Jurkat, Clone E6-1 (cell line): Measurements from ENCODE around the gene RAD23A.
A peak's percentile ranks its signal among the peaks of the same experiment; 100 is the strongest.
"Not testable (repeated sequence)": the region's sequence is repeated elsewhere in the genome, so short reads cannot be mapped to it uniquely, and the experiment has no call there.

Experiments
- DNase-seq: peaks from one replicate; pipeline ENCODE4 v3.0.0-alpha.2; 2011; ENCODE audit warnings: low read depth, low spot score
- H3K4me3 ChIP-seq: 2 replicates; pipeline ENCODE4 v1.5.1; 2011; ENCODE audit warnings: mild to moderate bottlenecking, low read length, control low read depth, moderate library complexity

Gene RAD23A

DNA sequence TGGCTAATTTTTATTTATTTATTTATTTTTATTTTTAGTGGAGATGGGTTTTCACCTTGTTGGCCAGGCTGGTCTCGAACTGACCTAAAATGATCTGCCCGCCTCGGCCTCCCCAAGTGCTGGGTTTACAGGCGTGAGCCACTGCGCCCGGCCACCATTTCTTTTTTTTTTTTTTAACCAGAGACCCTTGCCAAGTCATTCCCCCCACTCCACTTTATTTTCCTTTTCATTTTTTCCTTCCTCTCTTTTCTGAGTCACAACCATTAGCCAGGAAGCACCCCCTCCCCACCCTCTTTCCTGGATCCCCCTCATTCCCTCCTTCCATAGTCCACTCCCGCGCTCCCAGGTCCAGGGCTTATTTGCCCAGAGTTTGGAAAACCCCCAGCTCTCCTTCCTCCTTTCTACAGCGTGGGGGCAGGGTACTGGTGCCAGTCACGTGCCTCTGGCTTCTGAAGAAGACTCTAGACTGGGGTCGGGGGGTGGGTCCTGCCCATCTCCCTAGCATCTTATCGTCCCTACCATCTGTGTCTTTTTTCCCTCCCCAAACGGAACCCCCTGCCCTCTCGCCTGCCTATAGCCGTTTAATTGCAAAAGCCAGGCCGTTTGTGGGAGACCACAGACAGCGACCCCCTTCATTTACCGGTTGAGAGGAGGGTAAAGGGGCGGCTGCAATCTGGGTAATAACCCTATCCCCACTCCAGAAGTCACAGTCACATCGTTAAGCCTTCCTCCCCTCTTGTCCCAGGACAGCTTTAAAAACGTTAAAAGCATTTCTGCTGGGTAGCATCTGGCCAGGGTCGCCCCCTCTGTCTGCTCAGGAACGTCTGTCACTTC lies 8.4 kb upstream of the RAD23A start:
- DNase-seq: peak; percentile 97
- H3K4me3 ChIP-seq: peak overlapping the region; percentile 81

DNA sequence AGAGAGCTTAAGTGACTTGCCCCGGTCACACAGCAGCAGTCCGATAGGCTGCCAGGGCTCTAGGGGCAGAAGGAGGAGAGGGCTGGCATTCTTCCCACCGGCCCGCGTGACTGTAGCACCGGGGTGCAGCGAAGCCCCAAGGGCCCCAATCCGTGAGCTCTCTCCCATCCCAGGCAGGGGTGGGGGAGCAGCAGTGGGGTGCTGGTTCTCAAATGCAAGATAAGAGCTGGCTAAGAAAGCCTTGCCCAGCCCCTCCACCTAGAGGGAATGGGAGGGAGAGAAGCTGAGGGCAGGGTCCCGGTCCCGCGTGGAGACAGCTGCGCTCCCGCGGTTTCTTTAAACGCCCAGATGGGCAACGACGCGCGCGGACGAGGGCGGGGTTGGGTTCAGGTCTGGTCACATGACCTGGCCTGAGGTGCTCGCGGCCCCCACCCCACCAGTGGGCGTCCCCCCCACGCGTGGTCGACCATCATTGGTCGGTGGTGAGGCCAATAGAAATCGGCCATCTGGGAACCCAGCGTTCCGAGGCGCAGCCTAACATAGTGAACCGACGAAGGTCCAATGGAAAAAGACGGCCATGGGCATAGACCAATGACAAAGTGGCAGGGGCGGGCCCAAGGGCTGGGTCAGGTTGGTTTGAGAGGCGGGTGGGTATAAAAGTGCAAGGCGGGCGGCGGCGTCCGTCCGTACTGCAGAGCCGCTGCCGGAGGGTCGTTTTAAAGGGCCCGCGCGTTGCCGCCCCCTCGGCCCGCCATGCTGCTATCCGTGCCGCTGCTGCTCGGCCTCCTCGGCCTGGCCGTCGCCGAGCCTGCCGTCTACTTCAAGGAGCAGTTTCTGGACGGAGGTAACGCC lies 7.5 kb upstream of the RAD23A start, which contains the start of gene CALR:
Gene CALR (plus strand): TSS at position 683 of the 852 bp plus-strand sequence. CDS start 71 bp downstream, at position 754.
- peak within 1 kb of the TSS; percentile 81 for H3K4me3 ChIP-seq
- DNase-seq: peak; percentile 99

DNA sequence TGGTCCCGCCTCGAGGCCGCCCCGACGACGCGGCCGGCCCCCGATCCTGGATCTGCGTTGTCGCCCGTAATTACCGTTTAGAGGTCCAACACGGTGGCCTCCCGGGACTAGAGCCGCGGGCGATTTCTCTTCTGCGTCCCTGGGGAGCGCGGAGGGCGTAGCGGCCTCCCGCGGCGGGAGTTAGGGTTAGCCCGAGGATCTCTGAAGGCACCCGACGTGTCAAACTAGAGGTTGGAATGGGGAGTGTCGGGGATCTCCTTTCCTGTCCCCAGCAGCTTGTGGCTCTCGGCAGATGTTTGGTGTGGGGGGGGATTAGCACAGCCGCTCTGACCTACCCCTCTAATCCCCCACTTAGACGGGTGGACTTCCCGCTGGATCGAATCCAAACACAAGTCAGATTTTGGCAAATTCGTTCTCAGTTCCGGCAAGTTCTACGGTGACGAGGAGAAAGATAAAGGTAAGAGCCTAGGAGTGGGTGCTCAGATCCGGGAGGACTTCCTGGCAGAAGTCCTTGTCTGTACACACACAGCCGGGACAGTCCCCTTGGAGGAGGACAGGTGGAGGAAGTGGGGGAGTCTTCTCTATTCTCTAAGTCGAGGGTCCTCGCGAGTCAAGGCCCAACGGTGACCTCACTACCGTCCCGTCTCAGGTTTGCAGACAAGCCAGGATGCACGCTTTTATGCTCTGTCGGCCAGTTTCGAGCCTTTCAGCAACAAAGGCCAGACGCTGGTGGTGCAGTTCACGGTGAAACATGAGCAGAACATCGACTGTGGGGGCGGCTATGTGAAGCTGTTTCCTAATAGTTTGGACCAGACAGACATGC lies 6.7 kb upstream of the RAD23A start:
- H3K4me3 ChIP-seq: peak overlapping the region; percentile 81
- no peak for DNase-seq

DNA sequence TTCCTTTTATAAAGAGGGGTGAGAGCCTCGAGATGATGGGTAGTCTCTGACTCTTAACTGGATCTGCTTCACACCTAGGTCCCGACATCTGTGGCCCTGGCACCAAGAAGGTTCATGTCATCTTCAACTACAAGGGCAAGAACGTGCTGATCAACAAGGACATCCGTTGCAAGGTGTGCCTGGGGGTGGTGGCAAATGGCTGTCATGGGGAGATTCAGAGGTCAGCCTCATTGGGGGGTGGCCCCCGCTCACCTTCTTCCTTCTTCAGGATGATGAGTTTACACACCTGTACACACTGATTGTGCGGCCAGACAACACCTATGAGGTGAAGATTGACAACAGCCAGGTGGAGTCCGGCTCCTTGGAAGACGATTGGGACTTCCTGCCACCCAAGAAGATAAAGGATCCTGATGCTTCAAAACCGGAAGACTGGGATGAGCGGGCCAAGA lies 5.7 kb upstream of the RAD23A start:
- no peak for DNase-seq
- peak overlapping the region; percentile 81 for H3K4me3 ChIP-seq

GRCh38 chr19:12940897-12941296 lies 4.8 kb upstream of the RAD23A start:
- no peak for DNase-seq
- H3K4me3 ChIP-seq: peak overlapping the region; percentile 81

DNA sequence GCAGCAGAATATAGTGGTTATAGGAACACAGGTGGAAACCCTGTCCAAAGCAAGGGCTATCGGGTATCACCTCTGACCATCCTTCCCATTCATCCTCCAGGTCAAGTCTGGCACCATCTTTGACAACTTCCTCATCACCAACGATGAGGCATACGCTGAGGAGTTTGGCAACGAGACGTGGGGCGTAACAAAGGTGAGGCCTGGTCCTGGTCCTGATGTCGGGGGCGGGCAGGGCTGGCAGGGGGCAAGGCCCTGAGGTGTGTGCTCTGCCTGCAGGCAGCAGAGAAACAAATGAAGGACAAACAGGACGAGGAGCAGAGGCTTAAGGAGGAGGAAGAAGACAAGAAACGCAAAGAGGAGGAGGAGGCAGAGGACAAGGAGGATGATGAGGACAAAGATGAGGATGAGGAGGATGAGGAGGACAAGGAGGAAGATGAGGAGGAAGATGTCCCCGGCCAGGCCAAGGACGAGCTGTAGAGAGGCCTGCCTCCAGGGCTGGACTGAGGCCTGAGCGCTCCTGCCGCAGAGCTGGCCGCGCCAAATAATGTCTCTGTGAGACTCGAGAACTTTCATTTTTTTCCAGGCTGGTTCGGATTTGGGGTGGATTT lies 2.1 kb upstream of the RAD23A start:
- no peak overlapping the region for H3K4me3 ChIP-seq
- DNase-seq: no peak

GRCh38 chr19:12944104-12944674 lies 1.5 kb upstream of the RAD23A start:
- H3K4me3 ChIP-seq: no peak overlapping the region

DNA sequence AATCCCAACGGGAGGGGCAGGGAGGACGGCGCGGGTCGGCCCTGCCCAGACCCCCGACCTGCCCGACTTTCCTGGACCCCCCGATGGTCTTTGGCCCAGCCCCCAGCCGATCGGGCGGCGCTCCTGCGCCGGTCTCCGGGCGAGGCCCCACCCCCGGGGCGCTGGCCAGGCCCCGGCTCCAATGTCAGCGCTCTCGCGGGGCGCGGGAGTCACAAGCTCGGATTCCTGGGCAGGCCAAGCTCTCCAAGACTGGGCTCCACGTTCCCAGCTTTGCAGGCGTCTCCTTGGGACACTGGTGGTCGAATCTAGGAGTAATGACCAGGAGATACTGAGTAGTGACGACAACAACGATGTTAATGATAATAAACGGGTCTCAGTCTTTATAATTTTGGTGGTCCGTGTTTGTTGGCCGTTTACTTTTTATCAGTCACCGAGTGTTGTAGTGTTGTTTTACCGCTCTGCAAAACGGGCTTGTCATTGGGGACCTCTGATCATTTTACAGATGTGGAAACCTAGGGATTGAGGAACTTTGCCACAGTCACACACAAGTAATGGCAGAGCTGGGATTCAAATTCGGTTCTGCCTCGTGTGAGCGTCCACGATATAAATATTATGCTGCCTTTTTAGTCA lies 545 bp downstream of the RAD23A start:
- no peak for DNase-seq
- H3K4me3 ChIP-seq: peak overlapping the region; percentile 78

More at GRCh38 chr19:12944104-12944674, 1.5 kb upstream of the RAD23A start:
- no peak for DNase-seq

DNA sequence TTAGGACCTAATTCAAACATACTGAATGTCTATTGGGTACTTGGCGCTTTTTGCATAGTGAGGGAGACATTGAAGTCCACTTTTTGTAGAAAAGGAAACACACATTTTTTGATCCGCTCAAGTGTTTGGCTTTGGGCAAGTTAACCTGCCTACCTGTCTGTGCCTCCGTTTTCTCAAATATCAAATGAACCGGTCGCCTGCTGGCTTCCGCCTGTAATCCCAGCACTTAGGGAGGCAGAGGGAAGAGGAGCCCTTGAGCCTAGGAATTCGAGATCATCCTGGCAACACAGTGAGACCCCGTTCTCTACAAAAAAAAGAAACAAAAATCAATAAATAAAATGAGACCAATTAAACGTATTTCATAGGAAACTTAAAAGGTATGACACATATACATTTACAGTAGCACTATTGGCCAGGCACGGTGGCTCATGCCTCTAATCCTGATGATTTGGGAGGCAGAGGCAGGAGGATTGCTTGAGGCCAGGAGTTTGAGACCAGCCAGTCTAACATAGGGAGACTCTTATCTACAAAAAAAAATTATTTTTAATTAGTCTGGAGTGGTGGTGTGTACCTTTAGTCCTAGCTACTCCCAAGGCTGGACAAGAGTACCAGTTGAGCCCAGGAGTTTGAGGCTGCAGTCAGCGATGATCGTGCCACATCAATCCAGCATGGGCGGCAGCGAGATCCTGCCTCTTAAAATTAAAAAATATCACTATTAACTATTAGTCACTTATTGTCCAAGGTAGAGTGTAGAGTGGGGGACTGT lies 1.3 kb downstream of the RAD23A start:
- peak overlapping the region; percentile 78 for H3K4me3 ChIP-seq
- no peak for DNase-seq

- H3K4me3 ChIP-seq: no peak overlapping the region
Measured at GRCh38 chr19:12947702-12948611, 2.3 kb downstream of the RAD23A start.

DNA sequence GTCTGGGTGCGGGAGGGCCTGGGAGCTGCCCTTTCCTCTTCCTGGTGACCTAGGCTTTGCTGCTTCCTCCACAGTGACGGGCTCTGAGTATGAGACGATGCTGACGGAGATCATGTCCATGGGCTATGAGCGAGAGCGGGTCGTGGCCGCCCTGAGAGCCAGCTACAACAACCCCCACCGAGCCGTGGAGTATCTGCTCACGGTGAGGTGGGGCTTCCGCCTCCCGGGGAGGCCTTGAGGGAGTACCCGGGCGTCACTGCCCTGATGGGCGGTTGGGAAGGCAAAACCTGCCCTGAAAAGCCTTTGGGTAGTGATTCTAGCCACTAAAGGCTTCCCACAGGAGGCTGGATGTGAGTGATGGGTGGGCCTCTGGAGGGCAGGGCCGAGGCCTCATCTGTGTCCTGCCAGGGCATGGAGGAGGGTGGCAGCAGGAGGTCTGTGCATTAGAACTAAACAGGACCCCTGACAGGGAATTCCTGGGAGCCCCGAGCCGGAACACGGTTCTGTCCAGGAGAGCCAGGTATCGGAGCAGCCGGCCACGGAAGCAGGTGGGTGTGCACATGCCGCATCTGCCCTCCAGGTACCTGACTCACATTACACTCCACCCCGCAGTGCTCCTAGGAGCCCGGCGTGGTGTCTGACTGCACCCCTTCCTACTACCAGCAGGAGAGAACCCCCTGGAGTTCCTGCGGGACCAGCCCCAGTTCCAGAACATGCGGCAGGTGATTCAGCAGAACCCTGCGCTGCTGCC lies 3.1 kb downstream of the RAD23A start:
- no peak overlapping the region for H3K4me3 ChIP-seq
- no peak for DNase-seq

More at GRCh38 chr19:12947702-12948611, 2.3 kb downstream of the RAD23A start:
- DNase-seq: no peak

DNA sequence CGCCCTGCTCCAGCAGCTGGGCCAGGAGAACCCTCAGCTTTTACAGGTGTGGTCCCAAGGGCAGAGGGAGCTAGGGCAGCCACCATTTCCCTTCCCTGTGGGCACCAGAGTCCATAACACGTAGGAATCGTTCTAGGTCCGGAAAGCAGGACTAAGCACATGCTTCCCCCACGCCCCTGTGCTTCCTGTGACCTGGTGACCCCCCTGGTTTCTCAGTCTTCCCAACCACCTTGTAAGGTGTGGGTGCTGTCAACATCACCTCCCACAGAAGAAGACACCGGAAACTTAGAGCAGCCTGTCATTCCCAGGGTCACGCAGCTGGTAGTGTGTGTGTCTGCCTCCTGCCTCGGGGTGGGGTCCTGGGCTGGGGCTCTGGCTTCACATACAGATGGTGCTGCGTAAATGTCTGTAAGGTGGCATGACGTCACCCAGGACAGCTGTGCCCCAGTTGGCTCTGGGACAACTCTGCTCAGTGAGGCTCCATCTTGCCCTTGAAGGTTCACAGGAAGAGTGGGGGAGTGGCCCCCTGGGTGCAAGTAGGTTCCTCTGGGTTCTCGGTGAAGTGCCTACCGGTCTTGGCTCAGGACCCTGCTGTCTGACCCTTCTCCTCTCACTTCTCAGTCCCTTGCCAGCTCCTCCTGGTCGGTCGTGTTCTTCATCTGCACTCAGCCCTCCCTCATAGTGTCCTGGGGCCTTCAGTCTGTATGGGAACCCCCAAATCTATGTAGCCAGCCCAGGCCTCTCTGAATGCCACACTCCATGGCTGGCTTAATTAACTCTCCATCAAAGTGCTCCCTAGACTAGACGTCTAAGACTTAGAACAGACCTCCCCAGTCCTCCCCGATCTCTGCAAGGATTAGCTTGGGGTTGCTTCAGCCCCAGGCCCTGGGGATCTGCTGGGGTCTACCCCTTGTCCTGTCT lies 4.0 kb downstream of the RAD23A start:
- DNase-seq: no peak
- no peak overlapping the region for H3K4me3 ChIP-seq

GRCh38 chr19:12952050-12952449 lies 6.4 kb downstream of the RAD23A start:
- H3K4me3 ChIP-seq, DNase-seq: not testable (repeated sequence)

GRCh38 chr19:12952488-12953137 lies 7.0 kb downstream of the RAD23A start:
- no peak for DNase-seq
- H3K4me3 ChIP-seq: no peak overlapping the region
